Endothelial cell of umbilical vein (primary cell): Measurements from ENCODE around the gene RAD23B.

Experiments
- MYC ChIP-seq: IDR thresholded peaks from one replicate; pipeline ENCODE4 v1.6.1; 2011; ENCODE audit warnings: mild to moderate bottlenecking, low read depth, low read length
- POLR2AphosphoS5 ChIP-seq: IDR thresholded peaks from 2 replicates; pipeline ENCODE4 v1.6.1; 2012; ENCODE audit warnings: low read depth, mild to moderate bottlenecking, control low read depth, low read length, moderate library complexity; ENCODE audit not compliant: insufficient read depth

DNA sequence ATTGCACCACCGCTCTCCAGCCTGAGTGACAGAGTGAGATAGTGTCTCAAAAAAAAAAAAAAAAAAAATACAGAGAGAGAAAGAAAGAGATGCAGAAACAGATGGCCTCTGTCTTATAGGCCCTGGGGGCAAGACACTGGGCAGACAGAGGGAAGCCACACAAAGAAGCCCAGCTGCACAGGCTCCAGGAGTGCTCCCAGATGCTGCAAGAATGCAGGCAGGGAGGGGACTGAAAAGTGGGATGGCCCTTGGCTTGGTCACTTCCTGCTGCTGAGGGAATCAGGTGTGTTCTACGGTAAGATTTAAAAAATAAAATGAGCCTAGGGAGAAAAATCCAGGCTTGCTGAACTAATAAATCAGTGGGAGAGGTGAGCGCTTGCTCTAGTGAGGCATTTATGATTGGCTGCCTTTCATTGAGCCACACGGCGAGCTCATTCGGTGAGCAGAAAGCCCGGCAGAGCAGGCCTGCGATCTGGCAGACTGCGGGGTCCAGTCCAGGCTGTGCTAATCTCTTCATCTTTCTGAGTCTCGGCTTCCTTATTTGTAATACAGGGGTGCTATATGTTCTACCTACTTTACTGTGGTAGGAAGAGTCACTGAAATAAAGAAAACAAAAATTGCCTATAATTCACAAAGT, 80.6 kb downstream of the RAD23B start:
- no peak for TF ChIP-seq MYC
- no peak for TF ChIP-seq POLR2AphosphoS5
